Sigmoid colon (tissue), 7 donors: ENCODE data around the gene CEP57. TPM values are rescaled to one million over a fixed set of nuclear protein-coding genes. Genes with fewer than 3 reads are reported as not detected.

Experiments used
- DNase-seq: peaks from one replicate; pipeline ENCODE4 v3.0.0-alpha.2; 2019
- H3K27ac ChIP-seq, 4 donors: fragments of 200-600 bp; sonication (generic); one replicate each; pipeline ENCODE4 v1.5.1; 2016 to 2019; ENCODE audit warnings: mild to moderate bottlenecking in 1 of 4
- H3K27me3 ChIP-seq, 3 donors: fragments of 200-600 bp; sonication (generic); one replicate each; pipeline ENCODE4 v1.5.1; 2019; ENCODE audit warnings: mild to moderate bottlenecking in 1 of 3
- H3K36me3 ChIP-seq, 4 donors: fragments of 200-600 bp; sonication (generic); one replicate each; pipeline ENCODE4 v1.5.1; 2016 to 2019
- H3K4me1 ChIP-seq, 4 donors: fragments of 200-600 bp; sonication (generic); one replicate each; pipeline ENCODE4 v1.5.1; 2017 to 2019
- H3K4me3 ChIP-seq, 4 donors: fragments of 200-600 bp; sonication (generic); one replicate each; pipeline ENCODE4 v1.5.1; 2017 to 2019; ENCODE audit warnings: mild to moderate bottlenecking in 2 of 4, moderate library complexity in 1 of 4
- H3K9me3 ChIP-seq, 4 donors: fragments of 200-600 bp in 3 of 4; sonication (generic) in 3 of 4; one replicate each; pipeline versions ENCODE4 v1.5.1 to v1.6.1; 2013 to 2019
- EP300 ChIP-seq, 4 donors: sonication (generic); formaldehyde crosslinking; IDR thresholded peaks; one replicate each; pipeline ENCODE4 v1.6.1; 2017; ENCODE audit warnings: antibody characterized with exemption in 4 of 4
- POLR2A ChIP-seq, 2 donors: fragments of 450-650 bp; IDR thresholded peaks; one replicate each; pipeline ENCODE4 v1.6.1; 2016; ENCODE audit warnings: antibody characterized with exemption in 2 of 2, mild to moderate bottlenecking in 2 of 2, moderate library complexity in 2 of 2
- POLR2AphosphoS5 ChIP-seq, 4 donors: sonication (generic); formaldehyde crosslinking; IDR thresholded peaks; one replicate each; pipeline ENCODE4 v1.6.1; 2017; ENCODE audit warnings: antibody characterized with exemption in 4 of 4
- WGBS, 2 donors: extraction: QIAGEN DNeasy Blood & Tissue Kit; methylation state at CpG; one replicate each; pipeline ENCODE4 v1.1.7; 2013; 5-methylcytosine and 5-hydroxymethylcytosine counted together
- intact Hi-C: fragments of 100-400 bp; cut with DNase I; formaldehyde crosslinking; loops from one replicate; pipeline ENCODE4 v1.15.1; 2023
- polyA plus RNA-seq, 3 donors: library from polyadenylated mRNA; stranded (reverse); fragments of 200-250 nt; gene quantifications; one replicate each; pipeline ENCODE4 v1.2.3, GENCODE V29; 2013
- total RNA-seq, 4 donors: library from RNA; depleted of rRNA; stranded (reverse); fragments of >200 nt; gene quantifications; one replicate each; pipeline ENCODE4 v1.1.0, GENCODE V29; 2016
- TF ChIP-seq, protein P1 (sequence below), 4 experiments: fragments of 450-650 bp in 3 of 4; fragments of 200-600 bp in 1 of 4; IDR thresholded peaks; one replicate each; pipeline ENCODE4 v1.5.1; 2016 to 2019; ENCODE audit warnings: antibody characterized with exemption in 4 of 4, mild to moderate bottlenecking in 3 of 4, moderate library complexity in 2 of 4
- donor health status: healthy with polysubstance abuse.
- donor health status: Bipolar disorder and iron deficiency.
- donor health status: healthy.

Gene CEP57
- total and polyA plus RNA-seq, 7 donors = 15.0 to 71.3 (median 35.8) TPM

DNA sequence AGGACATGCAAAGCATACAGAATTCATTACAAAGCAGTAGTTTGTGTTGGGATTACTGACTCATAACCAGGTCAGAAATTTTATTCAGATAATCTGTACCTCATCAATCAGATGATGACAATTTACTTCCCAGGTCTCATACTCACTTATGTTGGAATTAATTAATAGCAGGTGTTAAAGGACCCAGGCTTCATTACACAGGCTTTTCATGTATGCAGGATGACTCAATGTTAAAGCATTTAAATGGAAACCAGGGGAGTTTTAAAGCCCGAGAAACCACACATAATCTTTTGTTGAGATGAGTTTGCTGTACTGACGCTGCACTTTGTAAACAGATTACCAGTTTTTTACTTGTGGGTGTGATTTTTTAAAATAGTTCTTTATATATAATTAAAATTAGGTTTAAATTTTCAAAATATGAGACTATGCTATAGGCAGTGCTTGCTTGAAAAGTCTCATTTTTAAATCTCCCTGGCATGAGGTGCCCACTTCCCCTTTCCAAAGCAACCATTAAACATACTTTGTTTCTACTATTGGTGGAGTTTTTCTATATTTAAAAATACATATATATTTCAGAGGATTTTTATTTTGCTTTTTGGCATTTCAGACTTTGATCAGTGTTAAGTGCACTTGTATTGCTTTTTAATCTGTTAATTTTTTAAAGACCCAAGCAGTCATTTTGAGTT lies 41.0 kb downstream of the CEP57 start:
- H3K27ac ChIP-seq = no peak overlapping the region
- no peaks in the 10 kb centered on the region for H3K27me3 ChIP-seq
- TF ChIP-seq, protein P1, sequence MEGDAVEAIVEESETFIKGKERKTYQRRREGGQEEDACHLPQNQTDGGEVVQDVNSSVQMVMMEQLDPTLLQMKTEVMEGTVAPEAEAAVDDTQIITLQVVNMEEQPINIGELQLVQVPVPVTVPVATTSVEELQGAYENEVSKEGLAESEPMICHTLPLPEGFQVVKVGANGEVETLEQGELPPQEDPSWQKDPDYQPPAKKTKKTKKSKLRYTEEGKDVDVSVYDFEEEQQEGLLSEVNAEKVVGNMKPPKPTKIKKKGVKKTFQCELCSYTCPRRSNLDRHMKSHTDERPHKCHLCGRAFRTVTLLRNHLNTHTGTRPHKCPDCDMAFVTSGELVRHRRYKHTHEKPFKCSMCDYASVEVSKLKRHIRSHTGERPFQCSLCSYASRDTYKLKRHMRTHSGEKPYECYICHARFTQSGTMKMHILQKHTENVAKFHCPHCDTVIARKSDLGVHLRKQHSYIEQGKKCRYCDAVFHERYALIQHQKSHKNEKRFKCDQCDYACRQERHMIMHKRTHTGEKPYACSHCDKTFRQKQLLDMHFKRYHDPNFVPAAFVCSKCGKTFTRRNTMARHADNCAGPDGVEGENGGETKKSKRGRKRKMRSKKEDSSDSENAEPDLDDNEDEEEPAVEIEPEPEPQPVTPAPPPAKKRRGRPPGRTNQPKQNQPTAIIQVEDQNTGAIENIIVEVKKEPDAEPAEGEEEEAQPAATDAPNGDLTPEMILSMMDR (IDR thresholded peaks at IDR 0.05) = no peak
- TF ChIP-seq POLR2A (IDR thresholded peaks at IDR 0.05) = no peak
- no peak for TF ChIP-seq POLR2AphosphoS5 (IDR thresholded peaks at IDR 0.05)
- no peak for TF ChIP-seq EP300 (IDR thresholded peaks at IDR 0.05)
- intact Hi-C loops = loop anchor here (10.0 kb wide), 1 partner anchor 513 kb away; the partner anchor contains the start of gene MAML2
- peaks cover 0 to 89% (median 11%) of the 10 kb centered on the region in 4 donors for H3K36me3 ChIP-seq
- DNase-seq = no peak
- WGBS, 2 donors = 76 to 85% methylated on average over 2 of the region's 2 CpGs
- peaks cover 0 to 6% (median 0%) of the 10 kb centered on the region in 4 donors for H3K4me1 ChIP-seq
- H3K9me3 ChIP-seq = no peaks in the 10 kb centered on the region
- no peak overlapping the region for H3K4me3 ChIP-seq

- no peak overlapping the region for H3K4me3 ChIP-seq
- TF ChIP-seq POLR2AphosphoS5 (IDR thresholded peaks at IDR 0.05) (no peak), POLR2A (IDR thresholded peaks at IDR 0.05) (no peak), EP300 (IDR thresholded peaks at IDR 0.05) (no peak)
- TF ChIP-seq, protein P1 (IDR thresholded peaks at IDR 0.05) = no peak
- WGBS, 2 donors = 25 to 71% methylated on average over 3 of the region's 3 CpGs
- peaks cover 0 to 90% (median 11%) of the 10 kb centered on the region in 4 donors for H3K36me3 ChIP-seq
- peaks cover 0 to 8% (median 0%) of the 10 kb centered on the region in 4 donors for H3K4me1 ChIP-seq
- H3K27me3 ChIP-seq = no peaks in the 10 kb centered on the region
- H3K9me3 ChIP-seq = no peaks in the 10 kb centered on the region
- intact Hi-C loops = loop anchor here (10.0 kb wide), 1 partner anchor 512 kb away; the partner anchor contains the start of gene MAML2
- no peak for DNase-seq
- no peak overlapping the region for H3K27ac ChIP-seq
These were observed 42.5 kb downstream of the CEP57 start for GRCh38 chr11:95832763-95833162.

GRCh38 chr11:95833378-95833777 lies 43.1 kb downstream of the CEP57 start:
- no peak overlapping the region for H3K27ac ChIP-seq
- no peaks in the 10 kb centered on the region for H3K27me3 ChIP-seq
- H3K4me3 ChIP-seq = no peak overlapping the region
- intact Hi-C loops = loop anchor here (10.0 kb wide), 1 partner anchor 511 kb away; the partner anchor contains the start of gene MAML2
- no peak for TF ChIP-seq EP300 (IDR thresholded peaks at IDR 0.05)
- 47 to 48% methylated on average over 1 of the region's 1 CpG for WGBS, 2 donors
- H3K4me1 ChIP-seq = peaks cover 0 to 8% (median 0%) of the 10 kb centered on the region in 4 donors
- no peak for DNase-seq
- H3K36me3 ChIP-seq = peaks cover 0 to 88% (median 11%) of the 10 kb centered on the region in 4 donors
- H3K9me3 ChIP-seq = no peaks in the 10 kb centered on the region

GRCh38 chr11:95835351-95835750 lies 45.1 kb downstream of the CEP57 start:
- intact Hi-C loops = loop anchor here (2.0 to 10.0 kb wide), 2 partner anchors 509 to 591 kb away; partner anchors contain the start of gene MAML2
- no peaks in the 10 kb centered on the region for H3K27me3 ChIP-seq
- peaks cover 0 to 72% (median 8%) of the 10 kb centered on the region in 4 donors for H3K36me3 ChIP-seq
- no peaks in the 10 kb centered on the region for H3K9me3 ChIP-seq
- DNase-seq = no peak
- H3K27ac ChIP-seq = no peak overlapping the region
- no peak for TF ChIP-seq POLR2AphosphoS5 (IDR thresholded peaks at IDR 0.05)
- no peak for TF ChIP-seq POLR2A (IDR thresholded peaks at IDR 0.05)
- TF ChIP-seq, protein P1 (IDR thresholded peaks at IDR 0.05) = no peak
- no peak for TF ChIP-seq EP300 (IDR thresholded peaks at IDR 0.05)
- peaks cover 0 to 8% (median 0%) of the 10 kb centered on the region in 4 donors for H3K4me1 ChIP-seq
- WGBS, 2 donors = 68 to 80% methylated on average over 3 of the region's 3 CpGs
- no peak overlapping the region for H3K4me3 ChIP-seq

- no peak overlapping the region for H3K4me3 ChIP-seq
- WGBS, 2 donors = 5 to 28% methylated on average over 3 of the region's 3 CpGs
- peak; percentile 80 for DNase-seq
- H3K9me3 ChIP-seq = no peaks in the 10 kb centered on the region
- peaks cover 0 to 8% (median 0%) of the 10 kb centered on the region in 4 donors for H3K4me1 ChIP-seq
- peak overlapping the region in 2 of 4 donors; percentile 33 to 35 for H3K27ac ChIP-seq
- peaks cover 0 to 72% (median 8%) of the 10 kb centered on the region in 4 donors for H3K36me3 ChIP-seq
- no peak for TF ChIP-seq POLR2A (IDR thresholded peaks at IDR 0.05)
- TF ChIP-seq POLR2AphosphoS5 (IDR thresholded peaks at IDR 0.05) = peak; percentile 31 to 66 (median 46)
- TF ChIP-seq, protein P1 (IDR thresholded peaks at IDR 0.05) = peak; percentile 62 to 81 (median 79)
- H3K27me3 ChIP-seq = no peaks in the 10 kb centered on the region
- intact Hi-C loops = loop anchor here (1.0 to 10.0 kb wide), 3 partner anchors 509 to 591 kb away; partner anchors contain the start of gene MAML2
These were observed 45.6 kb downstream of the CEP57 start for GRCh38 chr11:95835768-95836488.
